ENCODE measurements around the gene TNS4.

The TNS4 gene

GRCh38 chr17:40470932-40471828, 30.2 kb downstream of the TNS4 start:
- DNase-seq, result no peak

- DNase-seq, result no peak
Measured at GRCh38 chr17:40469805-40470675, 31.4 kb downstream of the TNS4 start.

GRCh38 chr17:40468560-40468959, 32.9 kb downstream of the TNS4 start:
- DNase-seq, result no peak

- DNase-seq, result no peak
Measured at GRCh38 chr17:40467281-40467867, 34.0 kb downstream of the TNS4 start.

- DNase-seq, result no peak
Measured at GRCh38 chr17:40466298-40466971, 35.0 kb downstream of the TNS4 start.

GRCh38 chr17:40464392-40464855, 37.0 kb downstream of the TNS4 start:
- DNase-seq, result no peak

- DNase-seq, result no peak
Measured at GRCh38 chr17:40463122-40463550, 38.3 kb downstream of the TNS4 start.

GRCh38 chr17:40462343-40463121, 38.9 kb downstream of the TNS4 start:
- DNase-seq, result no peak

GRCh38 chr17:40461732-40462342, 39.6 kb downstream of the TNS4 start:
- no peak for DNase-seq

GRCh38 chr17:40460968-40461731, 40.3 kb downstream of the TNS4 start:
- no peak for DNase-seq

GRCh38 chr17:40460604-40460967, 40.8 kb downstream of the TNS4 start:
- no peak for DNase-seq

GRCh38 chr17:40459636-40460603, 41.5 kb downstream of the TNS4 start:
- no peak for DNase-seq

GRCh38 chr17:40458851-40459482, 42.5 kb downstream of the TNS4 start:
- DNase-seq, result no peak

GRCh38 chr17:40457964-40458791, 43.2 kb downstream of the TNS4 start:
- no peak for DNase-seq

- no peak for DNase-seq
Measured at GRCh38 chr17:40457369-40457768, 44.1 kb downstream of the TNS4 start.

- no peak for DNase-seq
Measured at GRCh38 chr17:40456396-40456951, 44.9 kb downstream of the TNS4 start.

- DNase-seq, result no peak
Measured at GRCh38 chr17:40454613-40454995, 46.8 kb downstream of the TNS4 start.

Data from activated T-cell treated with anti-CD3 and anti-CD28 coated beads for 4 hours (primary cell).